H1 (cell line): ENCODE measurements around the gene ZNF652. TPM values are rescaled to one million over a fixed set of nuclear protein-coding genes. Genes with fewer than 3 reads are reported as not detected.

Source experiments
- CTCF ChIA-PET: fragments of 300-600 bp; sonication (Branson Sonifier 250); formaldehyde crosslinking; loops from one replicate; lab custom pipeline; 2021; ENCODE audit not compliant: partially characterized antibody; lab: Charles Lee
- POLR2A ChIA-PET: fragments of 300-600 bp; sonication (Branson Sonifier 250); formaldehyde crosslinking; loops from one replicate; lab custom pipeline; 2021; ENCODE audit warnings: inconsistent platforms; ENCODE audit not compliant: partially characterized antibody; lab: Charles Lee
- DNase-seq, 2 experiments: peaks; one replicate each; pipeline versions ENCODE4 v3.0.0 to v3.0.0-alpha.2; 2010 to 2022; ENCODE audit warnings: low spot score in 2 of 2, low read depth in 1 of 2, mixed read lengths in 1 of 2
- FAIRE-seq: peaks from 2 replicates; lab custom pipeline; 2011; peaks lifted over from hg19 to GRCh38; lab: Jason Lieb, UNC
- H2AFZ ChIP-seq: 2 replicates; pipeline ENCODE4 v1.8.1; 2012; ENCODE audit warnings: low read length, inconsistent platforms
- H2AK5ac ChIP-seq: 2 replicates; pipeline ENCODE4 v1.6.1; 2013; ENCODE audit warnings: low read depth, low read length
- H2BK120ac ChIP-seq: replicated peaks from 2 replicates; pipeline ENCODE3; 2013; ENCODE audit warnings: low read depth, low read length, inconsistent platforms
- H2BK12ac ChIP-seq: 2 replicates; pipeline ENCODE4 v1.6.1; 2013; ENCODE audit warnings: low read depth, low read length
- H2BK15ac ChIP-seq: 2 replicates; pipeline ENCODE4 v1.6.1; 2013; ENCODE audit warnings: low read length
- H2BK20ac ChIP-seq: 2 replicates; pipeline ENCODE4 v1.6.1; 2013; ENCODE audit warnings: low read length
- H2BK5ac ChIP-seq: 2 replicates; pipeline ENCODE4 v1.6.1; 2013; ENCODE audit warnings: low read depth, low read length
- H3K14ac ChIP-seq: 2 replicates; pipeline ENCODE4 v1.6.1; 2013; ENCODE audit warnings: inconsistent platforms; ENCODE audit not compliant: insufficient read length
- H3K18ac ChIP-seq: 2 replicates; pipeline ENCODE4 v1.6.1; 2013; ENCODE audit warnings: low read length; ENCODE audit errors: extremely low read depth
- H3K23ac ChIP-seq: 2 replicates; pipeline ENCODE4 v1.6.1; 2013; ENCODE audit warnings: inconsistent platforms; ENCODE audit not compliant: insufficient read length
- H3K23me2 ChIP-seq: 2 replicates; pipeline ENCODE4 v1.6.1; 2013; ENCODE audit warnings: low read depth, low read length
- H3K27ac ChIP-seq: 2 replicates; pipeline ENCODE4 v1.6.1; 2011; ENCODE audit warnings: low read depth, low read length, inconsistent platforms
- H3K27me3 ChIP-seq, 4 experiments: replicated peaks in 1 of 4; 1 replicate in 1 of 4; 2 replicates in 3 of 4; pipeline versions ENCODE4 v1.6.1 to v1.8.1; 2011 to 2013; ENCODE audit warnings: low read length in 3 of 4, mild to moderate bottlenecking in 3 of 4, inconsistent platforms in 2 of 4, mixed read lengths in 2 of 4, moderate library complexity in 1 of 4; ENCODE audit not compliant: control insufficient read depth in 3 of 4, insufficient read depth in 3 of 4; ENCODE audit errors: extremely low read depth in 1 of 4
- H3K36me3 ChIP-seq, 4 experiments: 2 replicates each; pipeline versions ENCODE4 v1.6.1 to v1.8.1; 2011 to 2013; ENCODE audit warnings: mild to moderate bottlenecking in 4 of 4, low read length in 3 of 4, moderate library complexity in 2 of 4, control low read depth in 1 of 4, inconsistent platforms in 1 of 4; ENCODE audit not compliant: insufficient read depth in 4 of 4, control insufficient read depth in 2 of 4
- H3K4ac ChIP-seq: replicated peaks from 2 replicates; pipeline ENCODE3; 2013; ENCODE audit warnings: low read length, low read depth, mixed read lengths, inconsistent platforms; ENCODE audit not compliant: insufficient read length
- H3K4me1 ChIP-seq, 4 experiments: replicated peaks in 1 of 4; 1 replicate in 1 of 4; 2 replicates in 3 of 4; pipeline versions ENCODE4 v1.6.1 to v1.8.1; 2011 to 2013; ENCODE audit warnings: low read length in 3 of 4, inconsistent platforms in 2 of 4, mixed read lengths in 1 of 4; ENCODE audit not compliant: insufficient read depth in 4 of 4, control insufficient read depth in 3 of 4
- H3K4me2 ChIP-seq, 2 experiments: 2 replicates each; pipeline versions ENCODE4 v1.6.1 to v1.8.1; 2011 to 2013; ENCODE audit warnings: low read depth in 2 of 2, low read length in 2 of 2, control low read depth in 1 of 2, inconsistent platforms in 1 of 2, mild to moderate bottlenecking in 1 of 2; ENCODE audit not compliant: insufficient read depth in 1 of 2
- H3K4me3 ChIP-seq, 4 experiments: fragments of 200-600, 300-600 bp in 1 of 4; sonication (generic), shearing (Covaris generic), sonication (Bioruptor Twin) in 1 of 4; 2 replicates each; pipeline versions ENCODE4 v1.5.1 to v1.8.1; 2011 to 2016; ENCODE audit warnings: low read length in 4 of 4, low read depth in 3 of 4, control low read depth in 2 of 4, inconsistent platforms in 2 of 4, mild to moderate bottlenecking in 2 of 4, mixed read lengths in 1 of 4, moderate library complexity in 1 of 4; ENCODE audit not compliant: insufficient read depth in 2 of 4; ENCODE audit errors: extremely low read depth in 1 of 4
- H3K56ac ChIP-seq: replicated peaks from 2 replicates; pipeline ENCODE3; 2013; ENCODE audit warnings: low read depth, mild to moderate bottlenecking, mixed read lengths, low read length, inconsistent platforms; ENCODE audit not compliant: insufficient read length
- H3K79me1 ChIP-seq: 2 replicates; pipeline ENCODE4 v1.6.1; 2013; ENCODE audit warnings: low read depth, low read length, control low read depth
- H3K79me2 ChIP-seq, 2 experiments: 2 replicates each; pipeline versions ENCODE4 v1.6.1 to v1.8.1; 2012 to 2013; ENCODE audit warnings: low read length in 2 of 2, mild to moderate bottlenecking in 2 of 2, inconsistent platforms in 1 of 2; ENCODE audit not compliant: insufficient read depth in 2 of 2, control insufficient read depth in 1 of 2
- H3K9ac ChIP-seq, 4 experiments: replicated peaks in 1 of 4; 1 replicate in 1 of 4; 2 replicates in 3 of 4; pipeline versions ENCODE4 v1.6.1 to v1.8.1; 2011 to 2013; ENCODE audit warnings: low read depth in 3 of 4, low read length in 3 of 4, control low read depth in 2 of 4, mild to moderate bottlenecking in 2 of 4, moderate library complexity in 2 of 4, inconsistent platforms in 1 of 4; ENCODE audit errors: extremely low read depth in 1 of 4
- H3K9me3 ChIP-seq, 2 experiments: 2 replicates each; pipeline versions ENCODE4 v1.6.1 to v1.8.1; 2012 to 2013; ENCODE audit warnings: mild to moderate bottlenecking in 2 of 2, moderate library complexity in 2 of 2, control low read depth in 1 of 2, inconsistent platforms in 1 of 2, low read depth in 1 of 2, low read length in 1 of 2, mixed read lengths in 1 of 2; ENCODE audit not compliant: insufficient read depth in 2 of 2
- H4K20me1 ChIP-seq, 2 experiments: replicated peaks in 1 of 2; 2 replicates each; pipeline versions ENCODE3 to v1.8.1; 2011 to 2013; ENCODE audit warnings: inconsistent platforms in 2 of 2, low read length in 2 of 2, mild to moderate bottlenecking in 1 of 2; ENCODE audit not compliant: insufficient read depth in 2 of 2, control insufficient read depth in 1 of 2
- H4K5ac ChIP-seq: 2 replicates; pipeline ENCODE4 v1.6.1; 2013; ENCODE audit warnings: low read length, low read depth, mixed read lengths, inconsistent platforms; ENCODE audit not compliant: insufficient read length
- H4K8ac ChIP-seq: 2 replicates; pipeline ENCODE4 v1.8.0; 2013; ENCODE audit warnings: mild to moderate bottlenecking, moderate library complexity, low read length, inconsistent platforms; ENCODE audit not compliant: insufficient read depth; ENCODE audit errors: extremely low read depth
- H4K91ac ChIP-seq: replicated peaks from 2 replicates; pipeline ENCODE3; 2013; ENCODE audit warnings: low read length, mixed read lengths, inconsistent platforms; ENCODE audit not compliant: insufficient read length
- ASH2L ChIP-seq: fragments of 200-600, 300-600 bp; sonication (generic); IDR thresholded peaks from one replicate; pipeline ENCODE4 v1.7.1; 2017; ENCODE audit warnings: low read length
- CHD2 ChIP-seq: IDR thresholded peaks from 2 replicates; pipeline ENCODE4 v1.6.1; 2012; ENCODE audit warnings: low read length, improper control_type of control experiment
- RFX5 ChIP-seq: IDR thresholded peaks from 2 replicates; pipeline ENCODE4 v1.6.1; 2011; ENCODE audit warnings: low read depth, low read length, improper control_type of control experiment, borderline replicate concordance
- SP1 ChIP-seq: IDR thresholded peaks from 2 replicates; pipeline ENCODE4 v1.6.1; 2011; ENCODE audit warnings: low read depth, low read length
- USF2 ChIP-seq: IDR thresholded peaks from 2 replicates; pipeline ENCODE4 v1.6.1; 2011; ENCODE audit warnings: low read length, improper control_type of control experiment
- WGBS, 2 experiments: shearing (Covaris generic) in 1 of 2; methylation state at CpG; one replicate each; pipeline versions ENCODE4 v1.1.6 to v1.1.7; 2013 to 2015; ENCODE audit warnings: low lambda C conversion rate in 2 of 2, mixed read lengths in 2 of 2, inconsistent platforms in 1 of 2, low coverage in 1 of 2, missing lambda C conversion rate in 1 of 2; ENCODE audit not compliant: insufficient replicate concordance in 2 of 2, insufficient coverage in 1 of 2, insufficient read length in 1 of 2; ENCODE audit errors: extremely low coverage in 1 of 2, missing lambda C conversion rate in 1 of 2; 5-methylcytosine and 5-hydroxymethylcytosine counted together
- polyA plus RNA-seq, 7 experiments: library from polyadenylated mRNA; depleted of rRNA in 3 of 7; stranded (reverse) in 5 of 7; unstranded in 2 of 7; fragments of >200 nt in 5 of 7; fragments of 200-250 nt in 2 of 7; gene quantifications; 1 replicate in 5 of 7; 2 replicates in 1 of 7; 4 replicates in 1 of 7; pipeline versions ENCODE4 v1.2.1 to v1.2.3, GENCODE V29; 2011 to 2013; ENCODE audit warnings: missing spikeins in 2 of 7, mixed read lengths in 2 of 7
- total RNA-seq: library from RNA; stranded (reverse); fragmentation: NEBNext Ultra II Directional; extraction: Animal tissue kit (Norgen Biotek cat#: 25700); gene quantifications from 2 replicates; pipeline ENCODE4 v1.2.1, GENCODE V29; 2021

The ZNF652 gene
- total and polyA plus RNA-seq, 2 of the 8 experiments (the other 6 are each of a cell fraction or from before 2014, with no cell fraction given), result 13.5 to 39.6 TPM

- H3K9me3 ChIP-seq, result no peaks in the 10 kb centered on the region
- H3K27ac ChIP-seq, result no peak overlapping the region
- no peak overlapping the region for H3K23ac ChIP-seq
- no peak overlapping the region for H2BK12ac ChIP-seq
- H4K20me1 ChIP-seq, result no peaks in the 10 kb centered on the region
- no peak for FAIRE-seq
- H2BK120ac ChIP-seq, result no peak overlapping the region
- peaks cover 6% of the 10 kb centered on the region; the same call in 1 of the 2 replicates for H3K23me2 ChIP-seq
- no peak overlapping the region for H3K14ac ChIP-seq
- no peak overlapping the region for H4K91ac ChIP-seq
- ChIA-PET POLR2A (no interaction called here), CTCF (interaction anchor here (1.5 to 3.1 kb wide), 2 partner anchors 33 to 108 kb away, joined by 4 to 13 read pairs; no protein-coding TSS in a partner anchor)
- H3K4ac ChIP-seq, result no peak overlapping the region
- H3K27me3 ChIP-seq, result peaks cover 2 to 16% (median 13%) of the 10 kb centered on the region in 4 experiments; a peak in 6 of 7 replicates
- H3K36me3 ChIP-seq, result no peaks in the 10 kb centered on the region
- no peak overlapping the region for H4K5ac ChIP-seq
- no peaks in the 10 kb centered on the region for H3K79me2 ChIP-seq
- H4K8ac ChIP-seq, result no peak overlapping the region
- peaks cover 0 to 3% (median 1%) of the 10 kb centered on the region in 4 experiments; a peak in 1 of 7 replicates for H3K4me1 ChIP-seq
- no peak for TF ChIP-seq ASH2L
- no peak for TF ChIP-seq RFX5
- no peak for TF ChIP-seq CHD2
- no peak for TF ChIP-seq USF2
- TF ChIP-seq SP1, result no peak
- 88% methylated on average over 3 of the region's 3 CpGs; no CpG with 5 or more reads in 1 of the 2 experiments for WGBS, 2 experiments
- H2BK15ac ChIP-seq, result no peak overlapping the region
- no peak overlapping the region for H3K4me2 ChIP-seq
- H3K56ac ChIP-seq, result no peak overlapping the region
- no peak overlapping the region for H2BK20ac ChIP-seq
- H2BK5ac ChIP-seq, result no peak overlapping the region
- no peaks in the 10 kb centered on the region for H3K79me1 ChIP-seq
- no peak overlapping the region for H3K9ac ChIP-seq
- H3K4me3 ChIP-seq, result no peak overlapping the region
- H2AFZ ChIP-seq, result no peak overlapping the region
- H3K18ac ChIP-seq, result no peak overlapping the region
- DNase-seq, result no peak
- H2AK5ac ChIP-seq, result no peak overlapping the region
These were observed 103.7 kb downstream of the ZNF652 start for GRCh38 chr17:49258394-49258793.
